Activated CD8-positive, alpha-beta memory T cell treated with anti-CD3 and anti-CD28 coated beads for 4 hours (primary cell): ENCODE data around the gene HOXB2.

Source experiments
- DNase-seq, 2 donors: peaks; one replicate each; pipeline ENCODE4 v3.0.0-alpha.2; 2020; ENCODE audit warnings: low read depth in 2 of 2

The HOXB2 gene

DNA sequence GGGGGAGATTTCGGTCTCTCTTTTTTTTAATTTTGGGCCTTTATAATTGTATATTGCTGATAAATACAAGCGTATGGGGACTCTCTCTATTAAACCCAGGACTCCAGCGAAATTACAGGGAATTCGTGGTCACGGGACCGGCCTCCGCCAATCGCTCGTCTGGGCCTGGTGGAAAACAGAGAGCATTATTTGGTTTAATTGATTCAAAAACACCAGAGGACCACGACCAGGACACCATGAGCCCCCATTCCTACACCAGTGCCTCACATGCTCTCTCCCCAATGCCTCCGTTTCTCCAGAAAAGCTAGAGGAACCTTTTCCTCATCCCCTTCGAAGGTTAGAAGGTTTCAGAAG, at the start of gene HOXB2:
HOXB2 (minus strand) TSS at position 88 of the 354 bp plus-strand sequence. CDS start 198 bp downstream, outside the sequence.
- DNase-seq = no peak

DNA sequence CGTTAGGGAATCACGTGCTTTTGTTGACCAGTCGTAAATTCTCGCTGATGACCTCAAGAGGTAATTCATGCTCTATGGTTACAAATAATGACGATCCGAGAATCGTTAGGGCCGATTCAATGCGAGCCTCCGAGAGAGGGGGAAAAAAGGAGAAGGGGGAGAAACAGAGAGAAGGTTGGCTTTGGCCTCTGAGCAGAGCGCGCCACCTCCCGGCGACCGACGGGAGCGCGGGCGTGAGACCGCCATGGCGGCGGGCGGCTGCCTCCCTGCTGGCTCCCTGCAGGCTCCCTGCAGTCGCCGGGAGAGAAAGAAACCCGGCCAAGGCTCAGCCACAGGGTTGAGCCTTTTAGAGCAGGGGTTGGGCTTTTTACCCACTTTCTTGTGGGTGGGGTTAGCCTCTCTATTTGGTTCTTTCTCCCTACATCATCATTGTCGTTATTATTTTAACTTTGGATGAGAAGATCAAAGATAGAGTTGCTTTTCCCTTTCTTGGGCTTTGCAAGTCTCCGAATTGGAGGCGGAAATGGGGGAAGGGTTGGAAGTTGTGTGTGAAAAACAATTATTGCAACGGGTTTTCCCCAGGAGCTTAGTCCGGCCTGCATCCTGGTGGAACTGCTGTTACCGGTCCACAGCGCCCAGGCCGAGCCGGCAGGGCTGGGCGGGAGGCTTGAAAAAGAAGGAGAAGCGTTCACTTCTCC, 49.1 kb upstream of the HOXB2 start:
- peak in 1 of 2 donors; percentile 61 for DNase-seq

DNA sequence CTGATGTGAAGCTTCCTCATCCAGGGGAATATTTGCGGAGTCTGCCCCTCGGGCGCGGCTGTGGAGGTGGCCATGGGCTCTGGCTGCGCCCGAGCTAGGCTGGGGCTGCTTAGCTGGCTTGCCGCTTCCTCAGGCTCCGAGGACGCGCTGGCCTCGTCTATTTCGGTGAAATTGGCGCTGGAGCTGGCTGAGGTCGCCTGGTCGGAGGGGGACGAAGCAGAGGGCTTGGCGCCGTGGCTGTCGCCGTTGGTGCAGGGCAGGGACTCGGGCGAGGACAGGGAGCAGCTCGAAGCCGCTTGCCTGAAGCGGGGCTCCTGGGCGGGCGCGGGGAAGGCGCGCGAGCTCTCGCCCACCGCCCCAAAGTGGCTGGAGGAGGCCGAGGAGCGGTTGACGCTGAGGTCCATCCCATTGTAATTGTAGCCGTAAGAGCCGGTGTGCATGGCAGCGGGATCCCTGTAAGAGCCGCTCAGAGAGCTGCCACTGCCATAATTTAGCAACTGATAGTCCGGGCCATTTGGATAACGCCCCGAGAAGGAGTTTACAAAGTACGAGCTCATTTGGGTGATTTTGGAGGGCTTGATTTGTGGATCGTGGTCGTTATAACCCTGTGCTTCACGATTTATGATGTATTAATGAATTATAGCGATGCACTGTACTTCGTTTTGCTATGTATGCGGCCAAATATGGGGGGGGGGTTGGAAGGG, 48.4 kb upstream of the HOXB2 start, which contains the start of gene HOXB5:
HOXB5 (minus strand) TSS at position 654 of the 704 bp plus-strand sequence; CDS start at position 557, 97 bp downstream.
- no peak for DNase-seq

DNA sequence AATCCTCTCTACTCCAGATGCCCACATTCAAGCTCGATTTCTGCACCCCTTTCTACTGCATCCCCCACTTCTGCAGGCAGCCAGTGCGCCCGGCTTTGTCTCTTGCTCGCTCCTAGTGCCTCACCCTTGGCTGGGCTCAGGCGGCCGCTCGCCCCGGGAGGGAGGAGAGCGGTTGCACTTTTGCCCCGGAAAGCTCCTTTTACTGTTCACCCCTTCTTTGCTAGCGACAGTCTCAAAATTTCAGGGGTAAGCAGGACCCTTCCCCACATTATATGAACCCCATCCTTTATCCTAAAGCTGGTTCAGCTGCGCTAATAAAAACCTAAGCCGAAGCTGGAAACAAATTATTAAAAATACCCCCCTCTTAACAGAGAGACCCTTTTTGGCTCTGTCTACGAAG, 47.7 kb upstream of the HOXB2 start:
- DNase-seq = no peak

DNA sequence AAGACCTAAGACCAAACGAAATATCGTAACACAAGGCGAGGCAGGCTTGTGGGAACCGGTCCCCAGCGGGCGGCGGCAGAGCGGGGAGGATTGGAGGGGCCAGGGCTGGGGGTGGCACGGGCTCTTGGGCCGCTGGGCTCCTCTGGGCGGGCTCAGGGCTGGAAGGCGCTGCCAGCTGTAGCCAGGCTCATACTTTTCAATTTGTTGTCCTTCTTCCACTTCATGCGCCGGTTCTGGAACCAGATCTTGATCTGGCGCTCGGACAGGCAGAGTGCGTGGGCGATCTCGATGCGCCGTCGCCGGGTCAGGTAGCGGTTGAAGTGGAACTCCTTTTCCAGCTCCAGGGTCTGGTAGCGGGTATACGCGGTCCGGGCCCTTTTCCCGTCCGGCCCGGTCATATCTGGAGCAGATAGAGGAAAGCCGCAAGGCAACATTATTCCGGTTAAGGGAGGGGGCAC, 47.2 kb upstream of the HOXB2 start:
- no peak for DNase-seq

DNA sequence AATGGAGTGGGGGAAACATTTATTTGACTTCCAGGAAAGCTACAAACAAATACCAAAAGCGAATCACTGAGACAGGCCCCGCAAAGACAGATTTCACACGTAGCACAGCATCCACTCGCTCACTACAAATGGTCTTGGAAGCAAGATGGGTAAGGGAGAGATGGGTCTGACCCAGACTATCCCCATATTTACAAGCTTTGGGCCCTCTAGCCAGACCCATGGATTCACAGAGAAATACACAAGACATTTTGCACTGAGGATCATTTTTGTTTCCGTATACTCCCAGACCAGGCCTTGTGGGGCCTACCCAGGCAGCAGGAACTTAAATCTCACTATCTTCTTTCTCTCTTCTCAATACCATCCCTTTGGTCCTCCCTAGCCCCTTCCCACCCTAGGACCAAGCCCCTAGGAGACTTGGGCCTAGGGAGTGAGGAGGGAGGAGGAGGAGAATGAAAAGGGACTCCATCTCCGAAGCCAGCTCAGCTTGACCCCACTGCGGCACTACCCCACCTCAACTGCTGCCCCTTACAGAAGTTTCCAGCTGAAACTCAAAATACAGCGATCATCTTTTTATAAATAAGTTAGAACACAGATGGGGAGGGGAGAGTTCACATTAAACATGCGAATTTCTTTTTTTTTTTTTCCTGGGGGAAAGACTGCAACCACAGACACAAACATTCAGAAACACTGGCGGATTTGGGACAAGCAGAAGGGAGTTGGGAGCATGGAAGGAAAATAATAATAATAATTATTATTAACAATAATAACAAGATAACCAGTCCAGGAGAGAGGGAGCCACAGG, 46.5 kb upstream of the HOXB2 start:
- DNase-seq = no peak

DNA sequence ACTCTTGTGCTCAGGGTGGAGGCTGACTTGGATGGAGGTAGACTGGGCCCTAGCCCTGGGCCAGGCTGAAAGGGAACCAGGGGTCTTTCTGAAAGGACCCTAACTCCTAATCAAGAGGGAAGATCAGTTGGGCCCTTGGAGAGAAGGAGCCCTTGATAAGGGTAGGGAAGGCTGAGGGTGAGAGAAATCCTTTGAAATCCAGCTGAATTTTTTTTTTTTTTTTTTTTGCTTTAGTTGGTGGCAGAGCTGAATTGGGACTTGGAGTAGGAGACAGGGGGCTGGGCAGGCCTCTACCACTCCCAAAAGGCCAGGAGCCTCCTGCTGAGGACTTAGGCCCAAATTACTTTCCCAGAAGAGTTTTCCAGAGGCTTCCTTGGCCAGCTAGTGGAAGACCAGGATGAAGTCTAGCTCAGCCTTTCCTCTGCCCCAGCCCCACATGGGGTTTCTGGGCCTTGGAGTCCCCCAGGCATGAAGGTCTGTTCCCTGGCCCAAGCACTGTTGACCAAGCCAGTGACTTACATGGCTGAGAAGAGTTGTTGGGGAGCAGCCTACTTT, 45.8 kb upstream of the HOXB2 start:
- no peak for DNase-seq

DNA sequence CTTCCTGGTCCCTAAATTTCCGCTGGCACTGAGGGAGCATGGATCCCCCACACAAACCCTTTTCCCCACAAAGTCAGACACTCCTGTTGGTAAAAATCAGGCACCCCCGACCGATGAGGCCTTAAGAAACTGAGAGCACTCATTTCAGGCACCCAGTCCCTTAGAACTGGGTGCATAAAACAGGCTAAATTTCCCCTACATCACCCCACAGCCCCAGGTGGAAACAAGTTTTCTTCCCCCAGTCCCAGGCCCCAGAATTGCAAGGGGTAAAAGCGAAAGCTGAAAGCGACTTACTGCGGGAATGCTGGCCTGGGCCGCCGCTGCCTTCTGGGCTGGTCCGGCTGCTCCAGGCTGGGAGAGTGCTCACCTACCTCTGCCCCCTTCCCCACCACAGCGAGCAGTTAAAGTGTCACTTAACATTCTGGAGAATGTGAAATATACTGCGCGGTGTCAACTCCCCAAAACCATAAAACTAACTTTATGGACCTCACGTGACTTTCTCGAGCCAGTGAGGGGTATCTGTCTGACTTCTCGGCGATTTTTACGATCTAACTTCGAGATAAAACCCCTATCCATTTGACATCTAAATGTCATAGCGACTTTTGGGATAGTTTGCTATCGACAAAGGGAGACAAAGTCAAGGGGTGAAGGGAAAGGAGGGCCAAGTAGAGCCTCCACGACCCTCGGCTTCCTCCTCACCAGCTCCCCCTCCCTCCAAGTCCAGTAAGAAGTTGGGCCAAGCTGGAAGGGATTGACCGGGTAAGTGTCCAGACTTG, 45.1 kb upstream of the HOXB2 start, which contains the start of gene HOXB3:
HOXB3 (minus strand) TSS at position 411 of the 776 bp plus-strand sequence. CDS start 37,767 bp downstream, outside the sequence.
- DNase-seq = no peak

DNA sequence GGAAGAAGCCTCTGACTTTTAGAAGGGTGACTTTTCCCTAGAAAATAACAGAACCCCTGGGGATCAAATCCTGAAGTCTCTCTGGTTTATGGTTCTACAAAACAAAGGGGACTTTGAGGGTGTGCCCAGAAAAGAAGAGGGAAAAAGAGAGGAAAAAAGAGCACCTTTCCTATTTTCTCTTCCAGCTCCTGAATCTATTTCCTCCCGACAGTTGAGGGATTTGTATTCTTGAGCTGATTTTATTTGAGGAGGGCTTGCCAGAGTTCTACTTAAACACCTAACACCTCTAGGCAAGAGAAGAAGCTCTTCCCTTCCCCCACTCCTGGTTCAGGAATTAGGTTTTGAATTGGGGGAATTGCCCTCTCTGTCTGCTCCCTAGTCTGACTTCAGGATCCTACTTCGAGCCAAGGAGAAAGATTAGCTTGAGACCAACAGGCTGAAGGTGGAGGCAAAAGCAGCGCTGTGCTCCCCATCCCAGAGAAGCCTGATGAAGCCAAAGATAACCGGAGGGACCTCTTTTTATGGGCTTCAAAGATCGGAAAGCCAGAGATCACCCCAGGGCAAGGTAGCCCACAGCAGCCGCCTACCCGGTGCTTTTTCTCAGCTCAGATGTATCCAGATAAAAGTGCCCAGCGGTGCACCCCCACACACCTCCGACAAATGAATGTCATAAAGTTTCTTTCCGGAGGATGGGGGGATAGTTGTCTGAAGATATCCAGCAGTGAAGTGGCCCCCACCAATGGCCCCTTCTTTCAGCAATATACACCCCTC, 44.3 kb upstream of the HOXB2 start:
- no peak for DNase-seq

DNA sequence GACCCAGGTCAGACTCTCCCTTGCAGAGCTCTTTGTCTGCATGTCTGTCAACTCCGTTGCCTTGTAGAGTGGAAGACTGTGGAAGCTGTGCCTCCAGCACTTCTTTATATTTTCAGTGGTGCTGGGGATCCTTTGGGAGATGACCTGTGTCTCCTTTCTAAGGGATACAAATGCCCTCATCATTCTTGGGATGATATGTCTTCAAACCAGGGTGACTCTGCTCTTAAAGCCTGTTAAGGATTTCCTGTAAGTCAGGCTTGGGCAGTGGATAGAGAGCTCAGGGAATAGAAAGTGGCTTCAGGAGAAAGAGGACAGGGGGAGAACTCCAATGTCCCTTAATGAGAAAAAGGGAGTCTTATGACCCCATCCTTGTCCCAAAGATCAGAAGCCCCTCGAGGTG, 43.6 kb upstream of the HOXB2 start:
- no peak for DNase-seq

DNA sequence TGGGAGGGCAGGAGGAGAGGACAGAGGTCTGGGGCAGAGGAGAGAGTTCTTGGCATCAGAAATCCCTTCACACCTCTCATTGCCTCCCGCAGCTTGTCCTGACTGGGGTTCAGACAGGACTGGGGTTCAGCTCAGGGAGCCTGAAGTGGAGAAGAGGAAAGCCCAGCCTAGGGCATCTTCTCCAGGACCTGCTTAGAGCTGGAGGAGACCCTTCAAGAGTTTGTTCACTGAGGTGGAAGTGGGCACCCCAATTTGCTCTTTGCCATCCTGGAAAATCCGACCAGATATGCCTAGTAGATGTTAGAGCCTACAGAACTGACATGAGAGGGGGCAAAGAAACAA, 43.1 kb upstream of the HOXB2 start:
- no peak for DNase-seq

DNA sequence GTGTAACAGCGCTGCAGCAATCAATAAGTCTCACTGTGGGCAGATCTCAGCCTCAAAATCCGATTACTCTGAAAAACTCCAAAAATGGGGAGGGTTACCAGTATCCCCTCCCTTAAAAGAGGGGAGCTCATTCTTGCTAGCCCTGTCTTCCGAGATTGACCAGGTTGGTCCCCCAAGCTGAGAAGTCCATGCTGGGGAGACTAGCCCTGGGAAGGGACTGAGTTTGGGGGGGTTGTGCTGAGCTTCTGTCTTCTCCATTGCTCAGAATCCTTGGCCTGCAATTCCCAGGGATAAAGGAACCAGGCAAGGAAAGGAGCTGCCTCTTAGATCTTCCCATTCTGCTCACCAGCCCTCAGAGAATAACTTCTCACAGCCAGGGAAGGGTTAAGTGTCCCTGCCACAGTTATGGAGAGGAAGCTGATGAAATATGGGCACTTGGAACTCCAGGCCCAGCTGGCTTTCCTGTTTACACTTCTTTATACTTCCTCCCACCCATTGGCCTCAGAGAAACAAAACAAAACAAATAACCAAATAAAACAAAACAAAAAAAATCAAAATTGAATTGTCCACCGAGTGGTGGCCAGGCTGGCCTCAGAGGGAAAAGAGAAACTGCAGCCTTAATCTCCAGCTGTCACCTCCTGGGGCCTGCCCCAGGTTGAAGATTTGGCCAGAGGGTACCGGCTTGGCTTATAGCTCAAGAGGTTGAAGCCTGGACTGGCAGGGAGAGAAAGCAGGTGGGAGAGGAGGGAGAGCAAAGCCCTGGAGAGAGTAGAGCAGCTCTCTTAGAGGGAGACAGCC, 42.6 kb upstream of the HOXB2 start:
- DNase-seq = no peak

DNA sequence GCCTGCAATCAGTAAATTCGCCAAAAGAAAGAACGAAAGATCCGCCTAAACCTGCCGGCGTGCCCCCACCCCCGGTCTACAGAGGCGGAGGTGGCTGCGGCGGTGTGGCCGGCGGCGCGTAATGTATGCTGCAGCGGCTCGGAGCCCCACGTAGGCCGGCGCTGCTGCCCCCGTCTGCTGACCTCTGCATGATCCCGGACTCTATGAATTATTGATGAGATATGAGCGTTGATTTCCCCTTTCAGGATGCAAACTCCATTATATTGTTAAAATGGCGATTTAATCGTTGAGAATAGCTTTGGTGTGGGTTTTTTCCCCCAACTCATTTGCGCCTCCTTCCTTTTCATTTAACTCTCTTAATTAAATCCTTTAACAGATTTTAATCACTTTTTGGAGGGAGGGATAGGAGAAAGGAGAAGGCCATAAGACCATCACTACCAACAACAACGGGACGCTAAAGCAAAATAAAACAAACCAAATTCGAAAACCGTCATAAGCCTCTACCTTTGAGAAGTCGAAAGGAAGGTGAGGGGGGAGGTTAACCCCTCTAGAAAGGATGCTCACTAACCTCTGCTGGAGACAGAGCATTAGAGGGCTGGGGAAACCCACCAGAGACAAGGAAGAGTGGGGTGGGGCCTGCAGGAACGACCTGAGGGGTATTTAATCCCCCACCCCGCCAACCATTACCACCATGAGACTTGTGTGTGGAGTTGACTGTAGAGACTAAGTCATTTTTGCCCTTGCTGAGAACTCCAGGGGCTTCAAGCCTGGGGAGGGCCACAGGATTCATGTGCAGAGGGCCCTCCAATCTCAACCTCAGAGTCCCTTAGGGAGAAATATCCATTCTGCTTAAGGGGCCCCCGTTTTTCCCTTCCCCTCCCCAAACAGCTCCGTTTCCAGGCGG, 41.7 kb upstream of the HOXB2 start:
- no peak for DNase-seq

DNA sequence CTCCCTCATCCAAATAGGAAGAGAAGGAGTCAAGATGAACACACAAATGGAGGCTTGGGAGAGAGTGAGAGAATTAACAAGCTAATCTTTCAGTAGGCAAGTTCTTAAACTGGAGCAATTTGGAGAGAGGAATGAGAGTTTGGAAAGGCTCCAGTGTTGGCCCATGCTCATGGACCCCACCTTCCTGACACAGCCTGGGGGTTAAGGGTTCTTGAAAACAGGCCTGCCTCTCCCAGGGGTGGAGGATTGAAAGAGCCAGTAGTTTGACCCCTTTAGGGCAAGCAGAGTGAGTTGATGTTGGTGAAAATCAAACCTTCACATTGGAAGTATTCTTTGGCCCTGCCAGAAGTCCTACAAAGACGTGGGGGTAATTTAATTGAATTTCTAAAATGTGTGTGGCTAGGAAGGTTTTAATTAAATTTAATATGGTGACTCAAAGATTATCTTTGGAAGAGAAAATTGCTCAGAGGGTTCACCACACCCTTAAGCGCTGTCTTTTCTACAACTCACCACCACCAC, 39.4 kb upstream of the HOXB2 start:
- no peak for DNase-seq

DNA sequence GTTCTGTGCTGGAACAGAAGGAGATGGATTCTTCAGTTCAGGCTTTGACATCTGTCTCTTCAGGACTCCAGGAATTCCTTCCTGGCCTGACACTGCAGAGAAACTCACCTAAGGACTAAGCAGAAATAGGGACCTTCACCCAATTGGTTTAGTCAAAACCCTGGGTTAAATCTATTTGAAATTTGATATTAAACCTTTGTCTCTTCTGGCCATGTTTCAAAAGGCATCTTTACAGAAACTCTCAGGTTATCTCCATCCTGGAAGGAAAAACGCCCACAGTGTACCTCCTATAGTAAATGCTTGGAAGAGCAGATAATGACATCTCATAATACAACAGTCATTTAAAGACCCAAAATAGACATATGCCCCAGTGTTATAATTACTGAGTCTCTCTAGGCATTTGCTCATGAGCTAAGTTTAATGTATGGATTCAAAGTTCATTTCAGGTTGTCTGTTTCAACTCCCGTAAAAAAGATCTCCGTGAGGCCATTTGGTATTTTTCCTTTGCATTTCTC, 38.9 kb upstream of the HOXB2 start:
- no peak for DNase-seq

DNA sequence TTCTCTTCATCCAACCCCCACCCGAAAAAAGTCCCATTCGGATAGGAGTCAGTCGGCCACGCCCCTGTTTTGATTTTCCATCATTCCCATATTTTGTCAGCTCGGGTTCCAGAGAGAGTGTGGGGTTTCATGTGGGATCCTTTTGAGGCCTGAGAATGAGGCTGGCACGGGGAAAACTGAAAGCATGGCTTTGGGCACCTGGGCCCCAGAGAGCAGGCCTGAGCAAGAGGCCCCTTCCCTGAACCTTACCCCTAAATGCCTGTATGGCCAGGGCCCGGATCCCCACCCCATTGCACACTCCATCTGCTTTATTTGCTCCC, 37.8 kb upstream of the HOXB2 start:
- DNase-seq = no peak

DNA sequence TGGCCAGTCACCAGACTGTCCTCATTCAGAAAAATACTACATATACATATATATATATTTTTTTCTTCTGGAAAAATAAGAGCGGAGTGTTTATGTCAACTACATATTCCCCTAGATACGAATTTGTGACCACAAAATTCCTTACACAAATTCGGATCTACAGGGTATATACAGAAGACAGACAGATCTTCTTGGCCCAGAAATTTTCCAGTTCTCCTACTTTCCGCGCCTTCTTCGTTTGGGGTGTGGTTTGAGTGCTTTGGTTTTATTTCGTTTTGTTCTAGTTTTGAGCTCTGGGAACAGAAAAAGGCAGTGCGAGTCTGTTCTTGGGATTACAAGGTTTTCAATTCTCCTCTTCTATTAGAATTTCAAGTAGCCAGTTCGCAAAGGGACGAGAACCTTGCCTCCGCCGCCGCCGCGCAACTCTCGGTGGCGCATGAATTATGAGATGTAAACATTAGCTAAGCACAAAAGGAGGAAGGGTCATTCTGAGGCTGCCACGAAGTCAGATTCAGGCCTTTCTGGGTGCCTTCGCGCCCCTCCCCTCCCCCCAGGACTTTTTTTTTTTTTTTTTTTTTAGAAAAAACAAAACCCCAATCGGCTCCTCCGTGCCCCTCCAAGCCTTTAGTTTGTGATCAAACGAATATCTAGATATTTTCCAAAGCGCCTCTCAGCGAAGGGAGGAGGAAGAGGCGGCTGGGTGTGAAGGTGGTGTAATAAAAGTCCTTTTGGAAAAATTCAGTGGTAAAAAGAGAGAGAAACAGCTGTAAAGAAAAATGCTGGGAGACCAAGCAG, 35.0 kb upstream of the HOXB2 start:
- no peak for DNase-seq

DNA sequence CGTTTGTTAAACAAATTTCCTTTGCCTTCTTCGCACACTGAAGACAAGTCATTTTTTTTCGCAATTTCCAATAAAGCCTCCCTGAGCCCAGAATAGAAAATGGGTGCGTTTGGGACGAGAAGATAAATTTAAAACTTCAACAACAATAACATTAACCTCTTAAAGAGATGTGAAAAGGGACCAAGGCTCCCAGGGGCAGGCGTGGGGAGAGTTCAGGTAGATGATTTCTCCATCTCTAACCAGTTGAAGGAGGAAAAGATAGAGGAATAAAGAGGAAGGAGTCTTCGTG, 34.5 kb upstream of the HOXB2 start:
- DNase-seq = no peak
